ENCODE measurements around the gene SPTBN1. TPM values are rescaled to one million over a fixed set of nuclear protein-coding genes. Genes with fewer than 3 reads are reported as not detected.
A peak's percentile ranks its signal among the peaks of the same experiment; 100 is the strongest.

The SPTBN1 gene
- total and polyA plus RNA-seq, 9 of the 15 experiments (the other 6 are each of a cell fraction or from before 2014, with no cell fraction given) = 8.9 to 66.8 (median 31.4) TPM

GRCh38 chr2:54557601-54558187, 101.6 kb downstream of the SPTBN1 start (continued):
- TF ChIP-seq MGA (IDR thresholded peaks at IDR 0.05) = peak; percentile 77
- peak; percentile 82 for TF ChIP-seq MAX (CRISPR knock-in tag; IDR thresholded peaks at IDR 0.05)
- TF ChIP-seq ESRRA (IDR thresholded peaks at IDR 0.05; ENCODE audit: borderline replicate concordance, low read depth) = 0 out of 2 replicates have a peak, but pooled peaks have one; percentile 36
- TF ChIP-seq CXXC5 (CRISPR knock-in tag; IDR thresholded peaks at IDR 0.05) = peak; percentile 87
- no peak for TF ChIP-seq AFF1 (IDR thresholded peaks at IDR 0.05; ENCODE audit: low read depth in 1 of 2, partially characterized antibody in 2 of 2)
- TF ChIP-seq U2AF1 (optimal IDR thresholded peaks at IDR 0.05; ENCODE audit: low read depth, low read length) = peak; percentile 38
- peak; percentile 49; the same call in 1 of the 2 replicates for TF ChIP-seq ZNF175 (CRISPR knock-in tag; IDR thresholded peaks at IDR 0.05; ENCODE audit: low read depth)
- TF ChIP-seq ZNF740 (CRISPR knock-in tag; IDR thresholded peaks at IDR 0.05) = no peak
- TF ChIP-seq ZNF740 (tag; IDR thresholded peaks at IDR 0.05) = 0 out of 4 replicates have a peak, but pooled peaks of 1 of the 2 experiments have one; percentile 52

Data from K562 (cell line).